Ovary (tissue), 9 donors: Measurements from ENCODE around the gene C9orf40. TPM values are rescaled to one million over a fixed set of nuclear protein-coding genes. Genes with fewer than 3 reads are reported as not detected.

Experiments used
- DNase-seq, 5 donors: peaks; one replicate each; pipeline ENCODE4 v3.0.0-alpha.2; 2019 to 2020
- H3K27ac ChIP-seq, 2 donors: fragments of 200-600 bp; one replicate each; pipeline versions ENCODE4 v1.5.1 to v1.8.0; 2019 to 2022
- H3K27me3 ChIP-seq: fragments of 200-600 bp; one replicate; pipeline ENCODE4 v1.8.0; 2022
- H3K36me3 ChIP-seq: fragments of 200-600 bp; sonication (generic); one replicate; pipeline ENCODE4 v1.5.1; 2019
- H3K4me1 ChIP-seq: one replicate; pipeline ENCODE4 v1.8.1; 2013; ENCODE audit warnings: mild to moderate bottlenecking, moderate library complexity; ENCODE audit not compliant: insufficient read depth
- H3K4me3 ChIP-seq: fragments of 200-600 bp; sonication (generic); one replicate; pipeline ENCODE4 v1.5.1; 2017
- H3K9me3 ChIP-seq, 2 donors: fragments of 200-600 bp in 1 of 2; sonication (generic) in 1 of 2; one replicate each; pipeline versions ENCODE4 v1.5.1 to v1.8.1; 2013 to 2019; ENCODE audit warnings: mild to moderate bottlenecking in 1 of 2, moderate library complexity in 1 of 2
- CTCF ChIP-seq, 3 donors: fragments of 450-650 bp in 2 of 3; fragments of 200-600 bp in 1 of 3; IDR thresholded peaks; one replicate each; pipeline versions ENCODE4 v1.5.1 to v1.8.0; 2016 to 2022; ENCODE audit warnings: antibody characterized with exemption in 3 of 3, mild to moderate bottlenecking in 1 of 3
- EP300 ChIP-seq: sonication (generic); formaldehyde crosslinking; IDR thresholded peaks from one replicate; pipeline ENCODE4 v1.6.1; 2017; ENCODE audit warnings: antibody characterized with exemption
- POLR2A ChIP-seq: fragments of 450-650 bp; IDR thresholded peaks from one replicate; pipeline ENCODE4 v1.6.1; 2017; ENCODE audit warnings: antibody characterized with exemption, mild to moderate bottlenecking, moderate library complexity
- WGBS, 3 donors: extraction: QIAGEN DNeasy Blood & Tissue Kit in 1 of 3; methylation state at CpG; one replicate each; pipeline versions ENCODE4 v1.1.5 to v1.1.7; 2013 to 2017; 5-methylcytosine and 5-hydroxymethylcytosine counted together
- intact Hi-C, 4 donors: fragments of 100-400 bp; cut with DNase I; formaldehyde crosslinking; loops; one replicate each; pipeline versions ENCODE4 v1.11.0 to v1.15.1; 2022 to 2023
- polyA plus RNA-seq, 2 donors: library from polyadenylated mRNA; stranded (reverse); fragments of 200-250 nt in 1 of 2; fragments of 350-450 nt in 1 of 2; fragmentation: Illumina TruSeq in 1 of 2; extraction: RNeasy Lipid Tissue Mini Kit (QIAGEN cat#74804) in 1 of 2; gene quantifications; one replicate each; pipeline ENCODE4 v1.2.3, GENCODE V29; 2013 to 2014
- total RNA-seq, 7 donors: library from RNA; depleted of rRNA in 2 of 7; stranded (reverse); fragments of >200 nt in 2 of 7; fragmentation: NEBNext Ultra II Directional in 3 of 7; extraction: Animal tissue kit (Norgen Biotek cat#: 25700) in 3 of 7; gene quantifications; one replicate each; pipeline versions ENCODE4 v1.1.0 to v1.2.4, GENCODE V29; 2016 to 2023
- donor health status: DM: no; HTN: no; CAD: no; lungs with moderate emphysema.
- donor health status: DM: no; HTN: no; CAD: no.
- donor health status: Bipolar disorder and iron deficiency.
- donor health status: DM: yes; HTN: yes; CAD: no.
- donor health status: DM: no; HTN: no; CAD: no.
- donor health status: DM: yes; HTN: yes; CAD: no.

C9orf40 gene
- total and polyA plus RNA-seq, 9 donors: 2.1 to 5.0 (median 3.9) TPM

GRCh38 chr9:74983709-74984108 lies 31.0 kb upstream of the C9orf40 start:
- WGBS, 3 donors: 93 to 100% (median 97%) methylated on average over 1 of the region's 1 CpG

GRCh38 chr9:74979844-74980243 lies 27.1 kb upstream of the C9orf40 start:
- 95 to 97% (median 96%) methylated on average over 4 of the region's 4 CpGs for WGBS, 3 donors
- intact Hi-C loops: no loop called here
- TF ChIP-seq CTCF (IDR thresholded peaks at IDR 0.05) (no peak), POLR2A (no peak), EP300 (no peak)
- no peak overlapping the region for H3K4me3 ChIP-seq
- no peaks in the 10 kb centered on the region for H3K36me3 ChIP-seq
- DNase-seq: no peak
- no peaks in the 10 kb centered on the region for H3K27me3 ChIP-seq
- peaks cover 0 to 6% of the 10 kb centered on the region in 2 donors for H3K9me3 ChIP-seq
- no peaks in the 10 kb centered on the region for H3K4me1 ChIP-seq
- no peak overlapping the region for H3K27ac ChIP-seq

More at GRCh38 chr9:74983709-74984108, 31.0 kb upstream of the C9orf40 start:
- Histone ChIP-seq H3K4me1 (no peaks in the 10 kb centered on the region), H3K27me3 (no peaks in the 10 kb centered on the region), H3K27ac (no peak overlapping the region), H3K9me3 (no peaks in the 10 kb centered on the region), H3K36me3 (no peaks in the 10 kb centered on the region), H3K4me3 (no peak overlapping the region)
- no peak for TF ChIP-seq CTCF (IDR thresholded peaks at IDR 0.05)
- no peak for TF ChIP-seq POLR2A
- no peak for TF ChIP-seq EP300
- intact Hi-C loops: no loop called here
- DNase-seq: no peak

GRCh38 chr9:74977287-74977686 lies 24.6 kb upstream of the C9orf40 start:
- Histone ChIP-seq H3K27me3 (no peaks in the 10 kb centered on the region), H3K4me1 (no peaks in the 10 kb centered on the region), H3K9me3 (peaks cover 0 to 6% of the 10 kb centered on the region in 2 donors), H3K27ac (no peak overlapping the region), H3K4me3 (no peak overlapping the region), H3K36me3 (no peaks in the 10 kb centered on the region)
- WGBS, 3 donors: 82 to 85% (median 85%) methylated on average over 4 of the region's 4 CpGs
- no peak for TF ChIP-seq EP300
- TF ChIP-seq CTCF (IDR thresholded peaks at IDR 0.05): no peak
- no peak for TF ChIP-seq POLR2A
- DNase-seq: no peak
- intact Hi-C loops: no loop called here

GRCh38 chr9:74975538-74975937 lies 22.8 kb upstream of the C9orf40 start:
- H3K27me3 ChIP-seq: no peaks in the 10 kb centered on the region
- no peak overlapping the region for H3K4me3 ChIP-seq
- WGBS, 3 donors: 97 to 99% (median 97%) methylated on average over 5 of the region's 5 CpGs
- peaks cover 0 to 6% of the 10 kb centered on the region in 2 donors for H3K9me3 ChIP-seq
- intact Hi-C loops: no loop called here
- no peaks in the 10 kb centered on the region for H3K4me1 ChIP-seq
- no peak overlapping the region for H3K27ac ChIP-seq
- DNase-seq: no peak
- no peak for TF ChIP-seq POLR2A
- no peak for TF ChIP-seq CTCF (IDR thresholded peaks at IDR 0.05)
- TF ChIP-seq EP300: no peak
- H3K36me3 ChIP-seq: no peaks in the 10 kb centered on the region

GRCh38 chr9:74974558-74974957 lies 21.8 kb upstream of the C9orf40 start:
- Histone ChIP-seq H3K27me3 (no peaks in the 10 kb centered on the region), H3K27ac (no peak overlapping the region), H3K36me3 (no peaks in the 10 kb centered on the region), H3K4me1 (no peaks in the 10 kb centered on the region), H3K9me3 (peaks cover 0 to 6% of the 10 kb centered on the region in 2 donors), H3K4me3 (no peak overlapping the region)
- DNase-seq: no peak
- intact Hi-C loops: no loop called here
- WGBS, 3 donors: 94 to 100% (median 95%) methylated on average over 1 of the region's 1 CpG
- no peak for TF ChIP-seq EP300
- no peak for TF ChIP-seq POLR2A
- no peak for TF ChIP-seq CTCF (IDR thresholded peaks at IDR 0.05)
